Measurements from ENCODE around the gene SLC25A47. TPM values are rescaled to one million over a fixed set of nuclear protein-coding genes. Genes with fewer than 3 reads are reported as not detected.

Gene SLC25A47
- total and polyA plus RNA-seq, 2 donors (not counting 3 experiments of a cell fraction or from before 2014, with no cell fraction given): not detected

- intact Hi-C loops (cut with micrococcal nuclease) (no loop called here), dilution Hi-C loops (cut with MboI; ENCODE audit: extremely low pct_ligation_motif_present, low sequenced_read_pairs) (no loop called here)
- FAIRE-seq (no peak), DNase-seq (ENCODE audit: low read depth, low spot score) (no peak)
- ChIA-PET CTCF (interaction anchor here (1.2 to 1.5 kb wide), 2 partner anchors 19 to 26 kb away, joined by 7 read pairs; no protein-coding TSS in a partner anchor), POLR2A (interaction anchor here (3.1 kb wide), 1 partner anchor 16 kb away, joined by 18 read pairs; a partner anchor contains a TSS)
- H4K20me1 ChIP-seq (replicated peaks; ENCODE audit: control insufficient read depth, extremely low read depth, insufficient read depth, low read length): no peaks in the 10 kb centered on the region
- H3K4me2 ChIP-seq (ENCODE audit: insufficient read depth, low read length): no peak overlapping the region
- H3K4me1 ChIP-seq (ENCODE audit: control insufficient read depth, extremely low read depth, insufficient read depth, low read length): peaks cover 33% of the 10 kb centered on the region
- peaks cover 23 to 28% of the 10 kb centered on the region in 2 experiments for H3K36me3 ChIP-seq (ENCODE audit: control insufficient read depth in 2 of 2, extremely low read depth in 1 of 2, insufficient read depth in 2 of 2, low read length in 2 of 2)
- TF ChIP-seq CTCF (IDR thresholded peaks at IDR 0.05; ENCODE audit: extremely low read depth in 1 of 2, insufficient read depth in 1 of 2, low read depth in 1 of 2, low read length in 2 of 2) (no peak), POLR2A (IDR thresholded peaks at IDR 0.05; ENCODE audit: low read depth, low read length) (no peak), JUN (IDR thresholded peaks at IDR 0.05; ENCODE audit: borderline replicate concordance, insufficient read depth, insufficient read length, low read depth) (no peak), MYC (IDR thresholded peaks at IDR 0.05; ENCODE audit: low read depth, low read length) (no peak), GATA2 (IDR thresholded peaks at IDR 0.05; ENCODE audit: insufficient read depth, insufficient read length, low read depth, low read length) (no peak), FOS (IDR thresholded peaks at IDR 0.05; ENCODE audit: borderline replicate concordance, insufficient read depth, low read length) (no peak)
- peak overlapping the region; percentile 78 for H3K9ac ChIP-seq (replicated peaks; ENCODE audit: extremely low read depth, insufficient read depth, low read length)
- H3K27ac ChIP-seq (ENCODE audit: insufficient read depth, low read depth, low read length): peak overlapping the region; percentile 96
- no TSS peak for BruUV-seq (replicated peaks)
- no peak overlapping the region for H3K4me3 ChIP-seq (replicated peaks in 1 of 3; ENCODE audit: insufficient read depth in 1 of 3, low read depth in 1 of 3, low read length in 3 of 3)
- H2AFZ ChIP-seq (ENCODE audit: low read depth, low read length): no peak overlapping the region
- H3K9me3 ChIP-seq (replicated peaks; ENCODE audit: control insufficient read depth, insufficient read depth, low read length): no peaks in the 10 kb centered on the region
- H3K79me2 ChIP-seq (ENCODE audit: control insufficient read depth, insufficient read depth, low read length): no peaks in the 10 kb centered on the region
- no peaks in the 10 kb centered on the region for H3K9me1 ChIP-seq (replicated peaks; ENCODE audit: control insufficient read depth, extremely low read depth, insufficient read depth, low read length)
- no peaks in the 10 kb centered on the region for H3K27me3 ChIP-seq (ENCODE audit: control insufficient read depth in 2 of 2, insufficient read depth in 2 of 2, low read length in 2 of 2)
These were observed 36.0 kb downstream of the SLC25A47 start for GRCh38 chr14:100359111-100359510.
